Natural killer cell treated with Interleukin-12 subunit alpha and Interleukin-12 subunit beta and Interleukin-15 and Interleukin-18, amount 100 ng/mL, for 72 hours (primary cell): ENCODE data around the gene C2CD4C. TPM values are rescaled to one million over a fixed set of nuclear protein-coding genes. Genes with fewer than 3 reads are reported as not detected.
"Not testable (repeated sequence)": the region's sequence is repeated elsewhere in the genome, so short reads cannot be mapped to it uniquely, and the experiment has no call there.

ENCODE experiments used
- ATAC-seq, 2 donors: fragments of 150-1000 bp; cut with Tn5 transposase in 1 of 2; sonication (Bioruptor Pico), chemical (Tn5 transposase) in 1 of 2; 2 replicates each; pipeline ENCODE4 v1.10.0; 2021
- DNase-seq: peaks from one replicate; pipeline ENCODE4 v3.0.0; 2022; ENCODE audit warnings: low spot score
- H3K27ac Mint-ChIP-seq, 2 donors: 1 replicate in 1 of 2; 2 replicates in 1 of 2; pipeline ENCODE4 v1.8.0; 2022; ENCODE audit warnings: mixed read lengths in 2 of 2, mild to moderate bottlenecking in 1 of 2, moderate library complexity in 1 of 2
- H3K27me3 Mint-ChIP-seq, 2 donors: 1 replicate in 1 of 2; 2 replicates in 1 of 2; pipeline ENCODE4 v1.8.0; 2022; ENCODE audit warnings: mixed read lengths in 2 of 2
- H3K36me3 Mint-ChIP-seq: one replicate; pipeline ENCODE4 v1.8.0; 2022; ENCODE audit warnings: mixed read lengths
- H3K4me1 Mint-ChIP-seq, 2 donors: 1 replicate in 1 of 2; 2 replicates in 1 of 2; pipeline ENCODE4 v1.8.0; 2022; ENCODE audit warnings: low read depth in 2 of 2, mixed read lengths in 2 of 2, mild to moderate bottlenecking in 1 of 2
- H3K4me3 Mint-ChIP-seq: one replicate; pipeline ENCODE4 v1.8.0; 2022; ENCODE audit warnings: mixed read lengths
- H3K9me3 Mint-ChIP-seq: 2 replicates; pipeline ENCODE4 v1.8.0; 2022; ENCODE audit warnings: mixed read lengths
- total RNA-seq, 2 donors: library from RNA; stranded (reverse); gene quantifications; one replicate each; pipeline ENCODE4 v1.2.3, GENCODE V29; 2022

C2CD4C gene
- not detected for total RNA-seq

DNA sequence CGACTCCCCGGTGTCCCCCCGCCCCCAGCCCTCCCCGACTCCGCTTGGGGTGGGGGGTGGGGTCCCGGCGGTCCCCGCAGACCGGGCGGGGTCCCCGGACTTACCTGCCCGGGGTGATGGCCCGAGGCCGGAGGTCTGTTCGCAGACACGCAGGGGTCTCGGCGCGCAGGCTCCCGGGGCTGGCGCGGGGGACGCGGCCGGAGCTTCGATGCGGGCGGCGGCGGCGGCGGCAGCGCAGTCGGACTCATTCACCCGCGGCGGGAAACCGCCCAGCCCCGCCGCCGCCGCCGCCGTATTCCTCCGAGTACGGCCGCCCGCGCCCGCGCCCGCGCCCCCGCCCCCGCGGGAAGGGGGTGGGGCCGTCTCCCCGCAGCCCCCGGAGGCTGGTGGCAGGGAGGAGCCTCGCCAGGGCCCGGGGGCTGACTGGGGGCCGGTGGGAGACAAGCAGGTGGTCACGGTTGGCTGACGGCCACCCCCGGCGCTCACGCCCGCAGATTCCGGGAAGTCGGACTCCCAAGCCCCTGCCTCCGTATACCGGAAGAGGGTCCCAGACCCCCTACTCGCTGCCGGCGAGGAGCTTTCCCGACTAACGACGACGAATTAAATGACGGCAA is at the start of gene C2CD4C:
Gene C2CD4C, minus strand, starts transcription at position 246 of the 614 bp plus-strand sequence. CDS start 786 bp downstream, outside the sequence.
- no peaks in the 10 kb centered on the region for H3K36me3 Mint-ChIP-seq
- no peaks in the 10 kb centered on the region for H3K9me3 Mint-ChIP-seq
- peak; percentile 61 for DNase-seq
- peak within 1 kb of the TSS; percentile 76 for H3K4me3 Mint-ChIP-seq
- H3K4me1 Mint-ChIP-seq = peaks cover 4 to 5% of the 10 kb centered on the region in 2 donors
- ATAC-seq = peak; percentile 32 to 49
- peaks cover 5 to 8% of the 10 kb centered on the region in 2 donors for H3K27me3 Mint-ChIP-seq
- no peak within 1 kb of the TSS for H3K27ac Mint-ChIP-seq

GRCh38 chr19:458091-459042 is 49.4 kb upstream of the C2CD4C start:
- peaks cover 6 to 13% of the 10 kb centered on the region in 2 donors for H3K27me3 Mint-ChIP-seq
- ATAC-seq (no peak), DNase-seq (peak; percentile 42)
- H3K36me3 Mint-ChIP-seq = no peaks in the 10 kb centered on the region
- H3K4me3 Mint-ChIP-seq = no peak overlapping the region
- peaks cover 3 to 5% of the 10 kb centered on the region in 2 donors for H3K4me1 Mint-ChIP-seq
- H3K9me3 Mint-ChIP-seq = no peaks in the 10 kb centered on the region
- no peak overlapping the region for H3K27ac Mint-ChIP-seq

- H3K36me3 Mint-ChIP-seq = no peaks in the 10 kb centered on the region
- peaks cover 3 to 5% of the 10 kb centered on the region in 2 donors for H3K4me1 Mint-ChIP-seq
- no peak overlapping the region for H3K4me3 Mint-ChIP-seq
- H3K27me3 Mint-ChIP-seq = peaks cover 6 to 11% of the 10 kb centered on the region in 2 donors
- H3K27ac Mint-ChIP-seq = no peak overlapping the region
- no peaks in the 10 kb centered on the region for H3K9me3 Mint-ChIP-seq
- DNase-seq = peak; percentile 55
- ATAC-seq = no peak
Measured at GRCh38 chr19:457636-458035, 48.7 kb upstream of the C2CD4C start.

GRCh38 chr19:456547-457110 is 47.7 kb upstream of the C2CD4C start:
- Mint-ChIP-seq H3K4me3 (no peak overlapping the region), H3K27ac (no peak overlapping the region), H3K36me3 (no peaks in the 10 kb centered on the region), H3K9me3 (no peaks in the 10 kb centered on the region), H3K4me1 (peaks cover 2 to 5% of the 10 kb centered on the region in 2 donors), H3K27me3 (peaks cover 5 to 6% of the 10 kb centered on the region in 2 donors)
- peak; percentile 38 for DNase-seq
- peak in 1 of 2 donors; percentile 25 for ATAC-seq

GRCh38 chr19:455851-456546 is 47.1 kb upstream of the C2CD4C start:
- Mint-ChIP-seq H3K4me3 (no peak overlapping the region), H3K4me1 (peaks cover 0 to 5% of the 10 kb centered on the region in 2 donors), H3K27me3 (peaks cover 4 to 6% of the 10 kb centered on the region in 2 donors), H3K9me3 (no peaks in the 10 kb centered on the region), H3K27ac (no peak overlapping the region), H3K36me3 (no peaks in the 10 kb centered on the region)
- ATAC-seq = peak; percentile 28 to 36
- peak; percentile 52 for DNase-seq

DNA sequence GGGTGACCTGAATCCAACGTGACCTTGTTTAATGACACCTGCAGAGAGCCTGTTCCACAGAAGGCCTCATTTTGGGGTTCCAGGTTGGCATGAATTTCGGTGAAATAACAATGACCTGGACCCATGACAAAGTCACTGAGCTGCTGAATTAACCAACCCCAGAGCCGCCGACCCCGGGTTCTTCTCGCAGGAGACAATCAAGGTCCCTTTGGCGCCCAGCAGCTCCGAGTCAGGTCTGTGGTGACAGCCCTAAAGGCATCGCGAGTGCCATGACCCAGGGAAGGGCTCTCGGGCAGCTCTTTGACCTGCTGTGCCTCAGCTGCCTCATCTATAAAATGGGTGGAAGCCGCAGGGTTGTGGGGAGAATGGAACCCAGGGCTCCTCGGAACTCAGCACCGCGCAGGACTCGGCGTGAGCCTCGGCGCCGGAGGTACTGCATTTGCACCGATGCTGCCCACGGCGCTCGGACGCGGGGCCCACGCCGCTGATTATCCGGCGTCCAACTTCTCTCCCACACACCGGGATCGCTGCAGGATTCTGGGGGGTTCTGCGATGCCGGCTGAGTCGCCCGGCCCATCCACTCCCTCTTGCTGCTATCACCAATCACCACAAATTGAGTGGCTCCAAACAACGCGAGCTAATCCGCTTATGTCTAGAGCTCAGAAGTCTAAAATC is 46.2 kb upstream of the C2CD4C start:
- peak; percentile 37 for DNase-seq
- Mint-ChIP-seq H3K4me1 (peaks cover 0 to 5% of the 10 kb centered on the region in 2 donors), H3K4me3 (no peak overlapping the region), H3K27ac (no peak overlapping the region), H3K36me3 (no peaks in the 10 kb centered on the region), H3K9me3 (no peaks in the 10 kb centered on the region), H3K27me3 (peaks cover 4 to 6% of the 10 kb centered on the region in 2 donors)
- no peak for ATAC-seq

GRCh38 chr19:453606-454005 is 44.7 kb upstream of the C2CD4C start:
- H3K27me3 Mint-ChIP-seq = peaks cover 4 to 6% of the 10 kb centered on the region in 2 donors
- H3K9me3 Mint-ChIP-seq = no peaks in the 10 kb centered on the region
- H3K4me3 Mint-ChIP-seq = no peak overlapping the region
- peak; percentile 25 for DNase-seq
- H3K27ac Mint-ChIP-seq = no peak overlapping the region
- no peak for ATAC-seq
- H3K4me1 Mint-ChIP-seq = peaks cover 0 to 5% of the 10 kb centered on the region in 2 donors
- no peaks in the 10 kb centered on the region for H3K36me3 Mint-ChIP-seq

- H3K27ac Mint-ChIP-seq = no peak overlapping the region
- H3K36me3 Mint-ChIP-seq = no peaks in the 10 kb centered on the region
- H3K9me3 Mint-ChIP-seq = no peaks in the 10 kb centered on the region
- ATAC-seq (no peak), DNase-seq (peak; percentile 59)
- H3K4me3 Mint-ChIP-seq = no peak overlapping the region
- H3K4me1 Mint-ChIP-seq = peaks cover 0 to 5% of the 10 kb centered on the region in 2 donors
- peaks cover 4 to 6% of the 10 kb centered on the region in 2 donors for H3K27me3 Mint-ChIP-seq
Measured at GRCh38 chr19:452829-453228, 43.9 kb upstream of the C2CD4C start.

DNA sequence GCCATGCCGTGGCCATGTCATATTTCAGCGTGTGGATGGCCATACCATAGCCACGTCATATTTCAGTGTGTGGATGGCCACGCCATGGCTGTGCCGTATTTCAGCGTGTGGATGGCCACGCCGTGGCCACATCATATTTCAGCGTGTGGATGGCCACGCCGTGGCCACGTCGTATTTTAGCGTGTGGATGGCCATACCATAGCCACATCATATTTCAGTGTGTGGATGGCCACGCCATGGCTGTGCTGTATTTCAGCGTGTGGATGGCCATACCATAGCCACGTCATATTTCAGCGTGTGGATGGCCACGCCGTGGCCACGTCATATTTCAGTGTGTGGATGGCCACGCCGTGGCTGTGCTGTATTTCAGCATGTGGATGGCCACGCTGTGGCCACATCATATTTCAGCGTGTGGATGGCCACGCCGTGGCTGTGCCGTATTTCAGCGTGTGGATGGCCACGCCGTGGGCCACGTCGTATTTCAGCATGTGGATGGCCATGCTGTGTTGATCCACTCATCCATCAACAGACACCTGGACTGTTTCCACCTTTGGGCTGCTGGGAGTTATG is 42.0 kb upstream of the C2CD4C start:
- ATAC-seq, H3K9me3 Mint-ChIP-seq, H3K27me3 Mint-ChIP-seq, H3K4me1 Mint-ChIP-seq, H3K36me3 Mint-ChIP-seq, H3K27ac Mint-ChIP-seq, H3K4me3 Mint-ChIP-seq: not testable (repeated sequence)
- peak; percentile 16 for DNase-seq

DNA sequence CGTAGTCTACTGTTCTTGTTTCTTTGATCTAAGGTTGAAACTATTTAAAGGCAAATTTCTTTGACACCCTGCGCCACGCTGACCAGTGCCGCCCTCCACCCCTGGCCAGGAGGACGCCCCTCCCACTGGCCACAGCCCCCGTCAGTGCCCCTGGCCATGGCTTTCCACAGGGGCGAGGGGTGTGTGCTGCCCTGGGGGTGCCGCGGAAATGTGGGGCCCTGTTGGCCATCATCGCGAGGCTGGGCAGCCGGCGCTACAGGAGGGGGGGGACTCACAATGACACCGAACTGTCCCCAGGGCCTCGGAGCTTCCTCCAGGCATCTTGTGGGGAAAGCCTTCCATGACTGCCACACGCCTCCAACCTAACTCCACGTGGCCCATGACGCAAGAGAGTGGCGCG is 41.0 kb upstream of the C2CD4C start:
- ATAC-seq (no peak), DNase-seq (peak; percentile 34)
- Mint-ChIP-seq H3K4me3 (no peak overlapping the region), H3K4me1 (no peaks in the 10 kb centered on the region), H3K9me3 (no peaks in the 10 kb centered on the region), H3K27ac (no peak overlapping the region), H3K36me3 (no peaks in the 10 kb centered on the region), H3K27me3 (no peaks in the 10 kb centered on the region)

- H3K9me3 Mint-ChIP-seq = no peaks in the 10 kb centered on the region
- no peaks in the 10 kb centered on the region for H3K4me1 Mint-ChIP-seq
- no peak for DNase-seq
- H3K36me3 Mint-ChIP-seq = no peaks in the 10 kb centered on the region
- no peak overlapping the region for H3K27ac Mint-ChIP-seq
- H3K4me3 Mint-ChIP-seq = no peak overlapping the region
- no peak for ATAC-seq
- H3K27me3 Mint-ChIP-seq = no peaks in the 10 kb centered on the region
Measured at GRCh38 chr19:447816-448560, 39.0 kb upstream of the C2CD4C start.

DNA sequence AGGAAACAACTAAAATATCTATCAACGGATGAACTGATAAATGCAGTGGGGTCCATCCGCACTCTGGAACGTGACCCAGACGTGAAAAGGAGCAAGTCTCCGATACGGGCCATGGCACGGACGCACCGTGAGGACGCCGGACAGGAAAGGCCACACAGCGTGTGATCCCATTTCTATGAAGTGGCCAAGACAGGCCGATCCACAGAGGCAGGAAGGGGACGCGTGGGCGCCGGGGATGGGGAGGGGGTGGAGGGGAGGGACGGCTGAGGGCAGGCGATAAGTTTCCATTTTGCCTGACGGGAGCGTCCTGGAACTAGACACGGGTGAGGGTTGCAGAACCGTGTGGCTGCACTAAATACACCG is 38.1 kb upstream of the C2CD4C start:
- Mint-ChIP-seq H3K4me3 (no peak overlapping the region), H3K27me3 (peaks cover 0 to 2% of the 10 kb centered on the region in 2 donors), H3K27ac (no peak overlapping the region), H3K4me1 (no peaks in the 10 kb centered on the region), H3K9me3 (peaks cover 2% of the 10 kb centered on the region), H3K36me3 (no peaks in the 10 kb centered on the region)
- ATAC-seq = no peak
- DNase-seq = no peak
